HG03064 (cell line): ENCODE measurements around the gene HABP4.

Source experiments
- ATAC-seq: cut with Tn5 transposase; IDR thresholded peaks from one replicate; pipeline ENCODE4 v1.9.1; 2021; ENCODE audit warnings: low read depth; ENCODE audit not compliant: unreplicated experiment

Gene HABP4

GRCh38 chr9:96435345-96435744, 14.6 kb upstream of the HABP4 start:
- no peak for ATAC-seq

- ATAC-seq, result no peak
These were observed 13.9 kb upstream of the HABP4 start for GRCh38 chr9:96436063-96436455.

GRCh38 chr9:96436456-96437126, 13.4 kb upstream of the HABP4 start:
- ATAC-seq, result no peak

- no peak for ATAC-seq
These were observed 12.5 kb upstream of the HABP4 start for GRCh38 chr9:96437454-96437853.

GRCh38 chr9:96440671-96441199, 9.2 kb upstream of the HABP4 start:
- ATAC-seq, result no peak

GRCh38 chr9:96441798-96442445, 8.0 kb upstream of the HABP4 start:
- ATAC-seq, result no peak

GRCh38 chr9:96442491-96442890, 7.5 kb upstream of the HABP4 start:
- ATAC-seq, result no peak

- no peak for ATAC-seq
These were observed 2.6 kb upstream of the HABP4 start for GRCh38 chr9:96447406-96447805.

GRCh38 chr9:96448546-96449170, 1.3 kb upstream of the HABP4 start:
- ATAC-seq, result no peak

GRCh38 chr9:96449523-96449844, 485 bp upstream of the HABP4 start:
- peak; percentile 2 for ATAC-seq

- peak; percentile 3 for ATAC-seq
These were observed 902 bp downstream of the HABP4 start for GRCh38 chr9:96450613-96451528.

GRCh38 chr9:96453625-96454024, 3.7 kb downstream of the HABP4 start:
- no peak for ATAC-seq

- ATAC-seq, result no peak
These were observed 7.3 kb downstream of the HABP4 start for GRCh38 chr9:96457266-96457665.

GRCh38 chr9:96458226-96458625, 8.3 kb downstream of the HABP4 start:
- no peak for ATAC-seq

- ATAC-seq, result no peak
These were observed 9.5 kb downstream of the HABP4 start for GRCh38 chr9:96459268-96460007.

GRCh38 chr9:96460470-96460869, 10.5 kb downstream of the HABP4 start:
- no peak for ATAC-seq

- ATAC-seq, result no peak
These were observed 10.9 kb downstream of the HABP4 start for GRCh38 chr9:96460882-96461281.

GRCh38 chr9:96461336-96461735, 11.4 kb downstream of the HABP4 start:
- no peak for ATAC-seq

- ATAC-seq, result no peak
These were observed 12.6 kb downstream of the HABP4 start for GRCh38 chr9:96462541-96462940.

GRCh38 chr9:96464426-96464825, 14.5 kb downstream of the HABP4 start:
- no peak for ATAC-seq
